Stromal cell of bone marrow (primary cell): Measurements from ENCODE around the gene MOV10L1.
"Not testable (repeated sequence)": the region's sequence is repeated elsewhere in the genome, so short reads cannot be mapped to it uniquely, and the experiment has no call there.

ENCODE experiments used
- DNase-seq: peaks from one replicate; pipeline ENCODE4 v3.0.0-alpha.2; 2012; ENCODE audit warnings: low read depth

Gene MOV10L1

DNA sequence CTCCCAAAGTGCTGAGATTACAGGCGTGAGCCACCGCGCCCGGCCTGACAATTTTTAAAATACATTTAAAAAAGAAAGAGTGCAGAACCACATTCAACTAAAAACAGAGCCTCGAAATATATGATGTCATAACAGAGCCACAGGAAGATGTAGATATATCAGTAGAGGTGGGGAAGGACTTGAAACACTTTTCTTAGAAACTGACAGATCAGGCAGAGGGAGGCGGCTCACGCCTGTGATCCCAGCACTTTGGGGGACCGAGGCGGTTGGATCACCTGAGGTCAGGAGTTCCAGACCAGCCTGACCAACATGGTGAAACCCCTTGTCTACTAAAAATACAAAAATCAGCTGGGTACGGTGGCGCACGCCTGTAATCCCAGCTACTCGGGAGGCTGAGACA lies 11.6 kb upstream of the MOV10L1 start:
- no peak for DNase-seq

- no peak for DNase-seq
Measured at GRCh38 chr22:50078761-50079160, 11.0 kb upstream of the MOV10L1 start.

DNA sequence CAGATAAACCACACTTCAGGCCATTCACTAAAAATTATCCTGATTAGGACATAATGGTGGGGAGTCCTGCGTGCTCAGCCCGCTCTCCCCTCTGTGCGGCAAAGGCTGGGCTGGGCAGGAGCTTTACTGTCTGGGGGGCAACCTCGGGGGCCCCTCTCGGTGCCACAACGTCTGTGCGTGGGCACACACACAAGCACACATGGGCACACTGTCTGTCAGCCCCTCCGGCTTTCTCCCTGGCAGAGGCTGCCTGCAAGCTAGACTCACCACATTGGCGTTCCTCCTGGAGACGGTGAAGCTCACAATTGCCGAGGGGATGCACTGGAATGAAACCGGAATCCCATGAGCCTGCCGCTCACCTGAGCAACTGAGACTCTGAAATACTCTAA lies 9.7 kb upstream of the MOV10L1 start:
- no peak for DNase-seq

DNA sequence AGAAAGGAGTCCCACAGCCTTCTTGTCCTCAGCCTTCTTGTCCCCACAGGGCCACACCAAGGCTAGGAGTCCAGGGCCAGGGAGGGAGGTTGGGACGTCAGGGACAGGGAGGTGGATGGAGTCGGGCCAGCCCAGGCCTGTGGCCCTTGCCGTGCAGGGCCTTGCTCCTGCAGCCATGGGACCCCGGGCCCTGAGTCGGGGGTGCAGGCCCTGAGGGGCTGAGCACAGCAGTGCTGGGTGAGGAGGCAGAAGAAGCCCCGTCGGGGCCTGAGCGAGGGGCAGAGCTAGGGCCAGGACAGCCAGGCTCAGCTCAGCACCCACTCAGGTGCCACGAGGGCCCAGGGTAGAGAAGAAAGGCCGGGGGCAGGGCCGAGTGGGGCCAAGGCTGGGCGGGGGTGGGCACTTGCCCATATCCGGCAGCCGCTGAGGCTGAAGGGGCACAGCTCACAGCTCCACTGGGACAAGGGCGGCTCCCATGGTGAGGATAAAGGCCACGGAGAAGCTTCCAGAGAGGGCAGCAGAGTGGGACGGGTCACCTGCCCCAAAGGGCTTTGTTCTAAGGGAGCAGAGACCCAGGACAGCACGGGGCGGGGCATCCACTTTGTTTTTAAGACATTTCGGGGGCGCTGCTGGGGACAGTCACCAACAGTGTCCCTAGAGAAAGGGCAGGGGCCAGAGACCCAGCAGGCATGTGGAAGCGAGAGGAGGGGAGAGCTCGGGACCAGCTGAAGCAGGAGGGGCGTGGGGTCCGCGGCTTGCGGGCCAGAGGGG lies 8.2 kb upstream of the MOV10L1 start:
- DNase-seq: no peak

DNA sequence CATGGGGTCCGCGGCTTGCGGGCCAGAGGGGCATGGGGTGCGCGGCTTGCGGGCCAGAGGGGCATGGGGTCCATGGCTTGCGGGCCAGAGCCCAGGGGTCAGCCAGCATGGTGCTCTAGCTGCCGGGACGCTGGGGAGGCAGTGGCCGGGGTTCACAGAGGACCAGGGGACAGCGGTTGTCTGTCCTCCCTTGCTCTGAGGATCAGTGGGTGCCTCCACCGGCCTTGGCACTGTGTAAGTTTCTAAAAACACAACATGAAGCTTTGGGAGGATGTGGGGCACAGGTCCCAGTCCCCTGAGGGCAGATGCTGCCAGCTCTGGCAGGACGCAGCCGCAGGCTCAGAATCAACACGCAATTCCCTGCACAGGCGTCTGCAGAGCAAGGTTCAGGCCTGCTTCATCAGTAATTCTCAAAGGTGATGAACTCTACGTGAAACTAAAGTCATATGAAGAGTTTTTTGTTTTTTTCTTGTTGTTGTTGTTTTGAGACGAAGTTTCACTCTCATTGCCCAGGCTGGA lies 7.5 kb upstream of the MOV10L1 start:
- DNase-seq: no peak

GRCh38 chr22:50082961-50083461 lies 6.8 kb upstream of the MOV10L1 start:
- DNase-seq: no peak

- no peak for DNase-seq
Measured at GRCh38 chr22:50083462-50084079, 6.2 kb upstream of the MOV10L1 start.

DNA sequence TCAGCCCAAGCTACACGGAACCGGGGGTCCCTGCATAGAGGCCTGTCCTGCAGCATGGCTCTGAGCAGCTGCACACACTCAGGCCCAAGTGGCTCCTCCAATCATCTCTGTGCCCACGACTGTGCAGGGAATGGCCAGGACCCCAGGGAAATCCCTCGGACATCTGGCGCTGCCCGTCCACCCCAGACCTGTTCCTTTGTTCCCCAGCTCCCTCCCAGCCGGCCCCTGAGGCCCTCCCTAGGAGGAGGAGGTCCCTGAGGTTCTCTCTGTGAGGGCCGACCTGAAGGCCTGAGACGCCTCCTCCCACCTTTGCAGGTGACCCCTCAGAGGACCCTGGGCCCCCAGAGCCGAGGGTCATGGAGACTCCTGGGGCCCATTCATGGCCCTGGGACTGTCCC lies 5.7 kb upstream of the MOV10L1 start:
- no peak for DNase-seq

DNA sequence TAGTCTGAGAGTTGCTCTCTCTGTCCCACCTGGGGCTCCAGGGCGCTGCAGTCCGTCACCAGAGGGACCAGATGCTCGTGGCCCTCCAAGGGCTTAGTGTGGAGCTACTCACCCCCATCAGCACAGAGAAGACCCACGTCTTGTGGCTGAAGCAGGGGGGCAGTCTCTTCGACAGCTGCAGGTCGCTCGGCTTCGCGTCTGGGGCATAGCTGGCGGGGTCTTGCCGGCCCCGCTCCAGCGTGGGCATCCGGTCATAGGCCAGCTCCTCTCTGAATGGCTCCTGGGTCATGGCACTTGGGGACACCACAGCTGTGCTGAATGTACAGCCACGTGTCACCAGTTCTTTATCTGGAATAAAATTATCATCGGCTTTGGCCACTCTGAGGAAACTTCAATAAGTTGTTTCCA lies 5.2 kb upstream of the MOV10L1 start:
- no peak for DNase-seq

DNA sequence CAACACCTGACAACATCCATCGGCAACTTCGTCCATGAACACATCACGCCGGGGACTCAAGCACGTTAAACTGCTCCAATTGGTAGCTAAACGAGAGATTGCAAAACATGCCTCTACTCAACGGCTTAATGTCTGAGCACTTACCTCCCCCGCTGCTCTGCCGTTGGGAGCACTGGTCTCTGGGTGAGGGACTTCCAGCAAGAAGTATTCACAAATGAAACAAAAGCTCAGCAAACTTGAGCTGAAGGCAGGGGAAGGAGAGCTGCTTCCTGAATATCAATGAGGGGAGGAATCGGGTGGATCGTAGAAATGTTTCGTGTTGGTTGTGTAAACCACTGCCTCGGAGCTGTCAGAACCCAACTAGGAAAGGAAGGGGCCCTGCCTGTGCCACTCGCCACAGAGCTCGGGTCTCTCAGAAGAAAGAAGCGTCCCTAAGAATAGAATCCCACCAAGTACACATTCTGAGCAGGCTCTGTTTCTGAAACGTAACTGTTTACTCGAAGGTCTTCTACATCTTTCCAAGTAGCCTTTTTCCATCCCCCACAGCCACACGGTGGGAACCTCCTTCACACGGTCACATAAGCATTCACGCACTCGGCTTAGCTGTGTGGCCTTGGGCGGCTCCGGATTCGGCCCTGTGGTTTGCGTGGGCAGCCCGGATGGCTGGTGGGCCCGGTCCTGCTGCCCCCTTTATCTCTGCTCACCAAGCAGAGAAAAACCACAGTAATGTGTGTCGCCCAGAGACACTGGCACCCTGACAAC lies 4.4 kb upstream of the MOV10L1 start, which contains the start of gene MLC1:
TSS of gene MLC1 (minus strand) at position 216 of the 762 bp plus-strand sequence. CDS start 524 bp downstream, outside the sequence.
- no peak for DNase-seq

GRCh38 chr22:50086526-50086925 lies 3.3 kb upstream of the MOV10L1 start:
- peak; percentile 65 for DNase-seq

- not testable (repeated sequence) for DNase-seq
Measured at GRCh38 chr22:50086975-50087374, 2.8 kb upstream of the MOV10L1 start.

- DNase-seq: no peak
Measured at GRCh38 chr22:50087646-50088045, 2.2 kb upstream of the MOV10L1 start.

- no peak for DNase-seq
Measured at GRCh38 chr22:50088096-50088495, 1.7 kb upstream of the MOV10L1 start.

DNA sequence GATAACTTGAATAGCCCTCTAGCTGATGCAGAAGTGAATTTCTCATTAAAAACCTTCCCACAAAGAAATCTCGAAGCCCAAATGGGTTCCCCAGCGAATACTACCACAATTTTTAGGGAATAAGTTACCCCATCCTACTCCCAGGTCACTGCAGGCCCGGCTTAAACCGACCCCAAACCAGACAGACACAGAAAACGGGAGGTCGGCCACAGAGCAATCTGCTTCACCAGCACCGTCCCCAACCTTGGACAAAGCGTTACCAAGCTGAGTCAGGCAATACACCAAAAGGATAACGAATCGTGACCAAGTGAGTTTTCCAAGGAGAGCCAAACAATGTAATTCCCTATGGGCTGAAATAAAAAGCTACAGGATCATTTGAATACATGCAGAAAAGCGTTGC lies 575 bp upstream of the MOV10L1 start:
- DNase-seq: no peak

GRCh38 chr22:50090412-50090714 lies 557 bp downstream of the MOV10L1 start:
- DNase-seq: no peak

- DNase-seq: no peak
Measured at GRCh38 chr22:50091092-50091768, 1.4 kb downstream of the MOV10L1 start.

GRCh38 chr22:50092342-50092741 lies 2.5 kb downstream of the MOV10L1 start:
- no peak for DNase-seq

GRCh38 chr22:50098052-50098451 lies 8.2 kb downstream of the MOV10L1 start:
- DNase-seq: no peak

DNA sequence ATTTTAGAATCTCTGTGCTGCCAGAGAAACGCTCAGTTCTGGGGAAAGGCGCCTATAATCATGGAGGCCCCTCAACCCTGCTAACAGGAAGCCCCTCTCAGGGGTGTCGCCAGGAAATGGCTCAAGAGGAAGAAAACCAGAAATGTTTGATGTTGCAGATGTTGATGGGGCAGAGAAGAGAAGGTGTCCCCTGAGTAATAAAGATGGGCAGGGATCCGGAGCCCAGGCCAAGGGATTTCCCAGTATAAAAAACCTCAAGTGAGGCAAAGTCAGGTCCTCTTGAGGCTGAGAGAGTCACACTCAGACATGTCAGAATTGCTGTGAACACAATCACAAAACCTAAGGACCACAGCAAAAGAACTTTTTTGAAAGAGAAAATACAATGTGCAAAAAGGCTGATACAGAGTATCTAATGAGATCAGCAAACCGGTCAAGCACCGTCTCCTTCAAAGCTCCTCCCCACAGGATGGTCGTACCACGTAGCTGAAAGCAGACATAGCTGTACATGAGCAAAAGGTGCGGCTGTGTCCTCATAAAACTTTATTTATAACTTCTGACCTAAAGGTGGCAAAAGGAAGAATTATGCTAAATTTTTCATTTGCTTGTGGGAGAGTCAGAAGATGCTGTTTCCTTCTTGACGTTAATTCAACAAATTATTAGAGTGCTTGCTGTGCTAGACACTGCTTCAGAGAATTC lies 12.2 kb downstream of the MOV10L1 start:
- no peak for DNase-seq

DNA sequence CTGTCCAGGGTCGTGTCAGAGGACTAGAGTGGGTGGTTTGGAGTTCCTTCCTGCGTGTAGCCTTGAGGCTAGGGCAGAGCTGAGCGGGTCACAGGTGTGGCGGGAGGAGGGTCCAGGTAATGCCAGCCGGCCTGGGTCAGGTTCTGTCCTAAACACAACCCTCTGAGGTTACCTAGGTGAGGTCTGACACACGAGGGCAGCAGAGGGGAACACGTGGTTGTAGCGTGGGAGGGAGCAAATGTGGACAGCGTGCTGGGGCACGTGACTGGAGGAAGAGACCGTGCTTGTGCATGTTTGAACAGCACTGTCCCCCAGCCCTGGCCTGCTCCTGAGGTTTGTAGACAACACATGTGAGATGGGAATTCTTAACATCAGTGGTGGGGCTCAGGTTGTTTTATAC lies 13.1 kb downstream of the MOV10L1 start:
- DNase-seq: no peak

DNA sequence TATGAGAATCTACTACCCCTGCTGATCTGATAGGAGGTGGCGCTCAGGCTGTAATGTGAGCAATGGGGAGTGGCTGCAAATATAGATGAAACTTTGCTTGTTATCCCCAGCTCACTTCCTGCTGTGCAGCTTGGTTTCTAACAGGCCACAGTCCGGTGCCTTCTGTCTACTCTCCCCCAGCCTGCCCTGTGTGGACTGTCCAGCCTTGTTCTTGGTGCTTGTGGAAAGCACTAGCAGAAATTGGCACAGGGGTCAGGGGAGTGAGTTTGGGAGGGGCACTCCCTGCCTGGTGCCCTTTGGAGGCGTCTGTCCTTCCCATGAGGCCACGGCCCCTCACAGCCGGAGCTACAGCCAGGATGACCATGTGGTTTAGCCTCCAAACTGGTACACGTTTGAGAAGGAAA lies 14.3 kb downstream of the MOV10L1 start:
- DNase-seq: no peak
